ENCODE results near the gene COX5A. TPM values are rescaled to one million over a fixed set of nuclear protein-coding genes. Genes with fewer than 3 reads are reported as not detected.

Gene COX5A
- total and polyA plus RNA-seq, 2 of the 13 experiments (the other 11 are each of a cell fraction or from before 2014, with no cell fraction given) = 158 to 218 TPM

- Histone ChIP-seq H2AFZ (ENCODE audit: low read length) (no peak overlapping the region), H3K9me3 (ENCODE audit: low read length) (no peaks in the 10 kb centered on the region), H3K4me2 (ENCODE audit: low read depth, low read length) (peak overlapping the region; percentile 97), H3K9ac (ENCODE audit: insufficient read depth, low read depth, low read length) (peak overlapping the region; percentile 58; the same call in 1 of the 2 replicates), H3K4me1 (ENCODE audit: insufficient read depth, low read length) (peaks cover 18% of the 10 kb centered on the region), H3K4me3 (replicated peaks in 1 of 3; ENCODE audit: insufficient read depth in 1 of 3, low read depth in 2 of 3, low read length in 3 of 3) (peak overlapping the region; percentile 56 to 78 (median 63)), H3K27me3 (ENCODE audit: control insufficient read depth in 1 of 2, insufficient read depth in 2 of 2, low read length in 2 of 2) (peaks cover 5 to 70% of the 10 kb centered on the region in 2 experiments; a peak in 4 of 5 replicates), H4K20me1 (ENCODE audit: insufficient read depth, low read length) (no peaks in the 10 kb centered on the region), H3K79me2 (ENCODE audit: insufficient read depth, low read length) (no peaks in the 10 kb centered on the region), H3K36me3 (replicated peaks in 1 of 2; ENCODE audit: control insufficient read depth in 1 of 2, insufficient read depth in 2 of 2, low read length in 2 of 2) (no peaks in the 10 kb centered on the region), H3K27ac (ENCODE audit: extremely low read length, insufficient read depth, low read length) (no peak overlapping the region)
- ATAC-seq = peak; percentile 75
- BruUV-seq (replicated peaks) = no TSS peak
- 0% methylated on average over 7 of the region's 28 CpGs for WGBS (ENCODE audit: low lambda C conversion rate)
- ChIA-PET POLR2A (no interaction called here), CTCF (ENCODE audit: low intra/inter-chr PET ratio, low total read pairs) (no interaction called here)
- peak; percentile 68 for DNase-seq (ENCODE audit: low spot score)
- FAIRE-seq = peak; percentile 73
- in situ Hi-C loops (cut with HindIII; ENCODE audit: extremely low pct_ligation_motif_present, low pct_unique_long_range_greater_than_20kb) = loop anchor here (10.0 kb wide), 2 partner anchors 184 to 324 kb away; no protein-coding TSS in a partner anchor
- intact Hi-C loops (cut with micrococcal nuclease; ENCODE audit: unreplicated experiment) = no loop called here
- no peak for TF ChIP-seq ZNF800 (CRISPR knock-in tag; IDR thresholded peaks at IDR 0.05)
- no peak for TF ChIP-seq ZNF264 (CRISPR knock-in tag; IDR thresholded peaks at IDR 0.05)
- no peak for TF ChIP-seq ZNF879 (CRISPR knock-in tag; IDR thresholded peaks at IDR 0.05)
- TF ChIP-seq, protein P1, sequence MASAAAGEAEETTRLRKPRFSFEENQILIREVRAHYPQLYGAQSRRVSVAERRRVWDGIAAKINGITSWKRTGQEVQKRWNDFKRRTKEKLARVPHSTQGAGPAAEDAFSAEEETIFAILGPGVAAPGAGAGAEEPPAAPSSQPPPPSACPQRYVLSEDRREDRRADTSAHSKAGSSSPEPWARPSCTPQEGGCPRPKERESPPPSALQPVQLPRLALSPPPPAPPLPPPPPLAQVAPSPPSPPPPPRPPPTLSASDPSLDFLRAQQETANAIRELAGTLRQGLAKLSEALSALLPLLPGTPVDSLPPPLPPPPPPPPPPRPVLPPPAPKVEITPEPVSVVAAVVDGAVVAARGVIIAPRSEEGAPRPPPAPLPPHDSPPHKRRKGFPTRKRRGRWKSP (CRISPR knock-in tag; IDR thresholded peaks at IDR 0.05) = no peak; the same call in 1 of the 2 replicates
- TF ChIP-seq, protein P2, sequence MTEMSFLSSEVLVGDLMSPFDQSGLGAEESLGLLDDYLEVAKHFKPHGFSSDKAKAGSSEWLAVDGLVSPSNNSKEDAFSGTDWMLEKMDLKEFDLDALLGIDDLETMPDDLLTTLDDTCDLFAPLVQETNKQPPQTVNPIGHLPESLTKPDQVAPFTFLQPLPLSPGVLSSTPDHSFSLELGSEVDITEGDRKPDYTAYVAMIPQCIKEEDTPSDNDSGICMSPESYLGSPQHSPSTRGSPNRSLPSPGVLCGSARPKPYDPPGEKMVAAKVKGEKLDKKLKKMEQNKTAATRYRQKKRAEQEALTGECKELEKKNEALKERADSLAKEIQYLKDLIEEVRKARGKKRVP (CRISPR knock-in tag; IDR thresholded peaks at IDR 0.05) = no peak
- no peak for TF ChIP-seq ZSCAN5A (CRISPR knock-in tag; IDR thresholded peaks at IDR 0.05; ENCODE audit: borderline replicate concordance)
- TF ChIP-seq ZNF598 (CRISPR knock-in tag; IDR thresholded peaks at IDR 0.05; ENCODE audit: borderline replicate concordance) = no peak
- no peak; the same call in 1 of the 2 replicates for TF ChIP-seq SALL1 (CRISPR knock-in tag; IDR thresholded peaks at IDR 0.05)
- TF ChIP-seq ARHGAP35 (CRISPR knock-in tag; IDR thresholded peaks at IDR 0.05; ENCODE audit: borderline replicate concordance) = no peak
- TF ChIP-seq, protein P3, sequence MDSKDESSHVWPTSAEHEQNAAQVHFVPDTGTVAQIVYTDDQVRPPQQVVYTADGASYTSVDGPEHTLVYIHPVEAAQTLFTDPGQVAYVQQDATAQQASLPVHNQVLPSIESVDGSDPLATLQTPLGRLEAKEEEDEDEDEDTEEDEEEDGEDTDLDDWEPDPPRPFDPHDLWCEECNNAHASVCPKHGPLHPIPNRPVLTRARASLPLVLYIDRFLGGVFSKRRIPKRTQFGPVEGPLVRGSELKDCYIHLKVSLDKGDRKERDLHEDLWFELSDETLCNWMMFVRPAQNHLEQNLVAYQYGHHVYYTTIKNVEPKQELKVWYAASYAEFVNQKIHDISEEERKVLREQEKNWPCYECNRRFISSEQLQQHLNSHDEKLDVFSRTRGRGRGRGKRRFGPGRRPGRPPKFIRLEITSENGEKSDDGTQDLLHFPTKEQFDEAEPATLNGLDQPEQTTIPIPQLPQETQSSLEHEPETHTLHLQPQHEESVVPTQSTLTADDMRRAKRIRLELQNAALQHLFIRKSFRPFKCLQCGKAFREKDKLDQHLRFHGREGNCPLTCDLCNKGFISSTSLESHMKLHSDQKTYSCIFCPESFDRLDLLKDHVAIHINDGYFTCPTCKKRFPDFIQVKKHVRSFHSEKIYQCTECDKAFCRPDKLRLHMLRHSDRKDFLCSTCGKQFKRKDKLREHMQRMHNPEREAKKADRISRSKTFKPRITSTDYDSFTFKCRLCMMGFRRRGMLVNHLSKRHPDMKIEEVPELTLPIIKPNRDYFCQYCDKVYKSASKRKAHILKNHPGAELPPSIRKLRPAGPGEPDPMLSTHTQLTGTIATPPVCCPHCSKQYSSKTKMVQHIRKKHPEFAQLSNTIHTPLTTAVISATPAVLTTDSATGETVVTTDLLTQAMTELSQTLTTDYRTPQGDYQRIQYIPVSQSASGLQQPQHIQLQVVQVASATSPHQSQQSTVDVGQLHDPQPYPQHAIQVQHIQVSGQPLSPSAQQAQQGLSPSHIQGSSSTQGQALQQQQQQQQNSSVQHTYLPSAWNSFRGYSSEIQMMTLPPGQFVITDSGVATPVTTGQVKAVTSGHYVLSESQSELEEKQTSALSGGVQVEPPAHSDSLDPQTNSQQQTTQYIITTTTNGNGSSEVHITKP (CRISPR knock-in tag; IDR thresholded peaks at IDR 0.05; ENCODE audit: low read depth) = no peak
- no peak for TF ChIP-seq ZNF839 (CRISPR knock-in tag; IDR thresholded peaks at IDR 0.05; ENCODE audit: borderline replicate concordance)
- TF ChIP-seq POLR2A (IDR thresholded peaks at IDR 0.05; ENCODE audit: insufficient read depth in 1 of 2, low read depth in 2 of 2, low read length in 2 of 2) = no peak
- TF ChIP-seq ZBTB20 (CRISPR knock-in tag; IDR thresholded peaks at IDR 0.05; ENCODE audit: borderline replicate concordance, low read depth) = no peak
Observed at GRCh38 chr15:74958320-74958907, 20.5 kb upstream of the COX5A start.

Measured in HepG2 (cell line).